Measurements from ENCODE around the gene PGGT1B.

DNA sequence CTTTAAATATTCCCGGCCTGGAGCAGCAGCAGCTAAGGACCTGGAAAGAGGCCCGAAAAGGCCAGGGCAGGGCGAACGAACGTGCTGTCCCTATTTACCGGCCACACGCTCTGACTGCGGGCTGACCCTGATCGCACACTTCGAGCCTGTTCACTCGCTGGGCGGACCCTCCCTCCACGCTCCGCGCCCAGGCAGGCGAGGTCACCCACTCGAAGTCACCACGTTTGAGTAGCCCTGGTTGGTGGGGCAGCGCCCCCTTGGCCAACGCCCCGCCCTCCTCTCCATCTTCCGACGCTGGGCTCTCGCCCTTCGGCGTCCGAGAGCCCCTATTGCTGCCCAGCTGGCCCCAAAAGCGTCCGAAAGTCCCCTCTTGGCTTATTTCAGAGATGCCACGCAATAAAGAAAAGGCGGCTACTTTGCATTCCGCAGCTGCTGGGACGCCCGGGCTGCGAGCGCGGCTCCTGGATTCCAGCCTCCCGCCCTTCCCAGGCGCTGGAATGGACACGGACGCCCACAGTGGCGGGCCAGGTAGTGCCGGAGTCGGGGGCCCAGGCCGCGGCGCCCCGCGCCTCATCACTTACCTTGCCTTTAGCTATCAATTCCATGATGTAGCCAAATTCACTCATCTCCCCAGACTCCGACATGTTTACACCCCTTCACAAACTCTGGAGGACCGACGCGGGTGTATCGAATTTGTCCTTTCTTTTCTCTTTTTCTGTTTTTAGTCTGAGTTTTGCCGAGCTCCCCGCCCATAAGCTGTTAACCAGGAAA lies 83.1 kb downstream of the PGGT1B start:
- TF ChIP-seq GATA2 (IDR thresholded peaks at IDR 0.05; ENCODE audit: low read depth, low read length) = no peak
- no peak for TF ChIP-seq GATA3 (IDR thresholded peaks at IDR 0.05; ENCODE audit: low read depth, low read length)

Data from SH-SY5Y (cell line).